PC-3 (cell line): Measurements from ENCODE around the gene DCAF5. TPM values are rescaled to one million over a fixed set of nuclear protein-coding genes. Genes with fewer than 3 reads are reported as not detected.

ENCODE experiments used
- ATAC-seq: fragments of 200-7000 bp; cut with Tn5 transposase; 2 replicates; pipeline ENCODE4 v1.9.1; 2020; ENCODE audit warnings: mild to moderate bottlenecking, moderate library complexity
- BruUV-seq: library from RNA; stranded (reverse); fragments of 400-500 nt; replicated peaks from 2 replicates; lab custom pipeline; 2021; lab: Mats Ljungman, UMichigan
- CTCF ChIA-PET: fragments of 300-600 bp; sonication (Branson Sonifier 250); formaldehyde crosslinking; loops from one replicate; lab custom pipeline; 2022; ENCODE audit warnings: antibody characterized with exemption; lab: Charles Lee
- POLR2A ChIA-PET: fragments of 300-600 bp; sonication (Branson Sonifier 250); formaldehyde crosslinking; loops from one replicate; lab custom pipeline; 2022; ENCODE audit warnings: antibody characterized with exemption; ENCODE audit not compliant: unreplicated experiment; lab: Charles Lee
- DNase-seq: peaks from one replicate; pipeline ENCODE4 v3.0.0-alpha.2; 2015
- H2AFZ ChIP-seq: fragments of 300-600 bp; sonication (generic); 2 replicates; pipeline ENCODE4 v1.6.0; 2016; ENCODE audit warnings: antibody characterized with exemption, low read length
- H3F3A ChIP-seq: fragments of 300-600 bp; sonication (generic); one replicate; pipeline ENCODE4 v1.6.0; 2017; ENCODE audit warnings: antibody characterized with exemption, low read length, control low read depth, mild to moderate bottlenecking; ENCODE audit not compliant: unreplicated experiment
- H3K27ac ChIP-seq: fragments of 300-600 bp; sonication (generic); 2 replicates; pipeline ENCODE4 v1.5.1; 2016; ENCODE audit warnings: mild to moderate bottlenecking, low read length
- H3K27me3 ChIP-seq: fragments of 300-600 bp; sonication (generic); 2 replicates; pipeline ENCODE4 v1.6.1; 2016; ENCODE audit warnings: low read length, mixed read lengths
- H3K36me3 ChIP-seq: fragments of 300-600 bp; sonication (generic); 2 replicates; pipeline ENCODE4 v1.6.1; 2016; ENCODE audit warnings: low read depth, mixed run types, low read length, mixed read lengths
- H3K4me1 ChIP-seq: fragments of 300-600 bp; sonication (generic); 2 replicates; pipeline ENCODE4 v1.5.1; 2016; ENCODE audit warnings: low read length; ENCODE audit not compliant: insufficient read depth
- H3K4me2 ChIP-seq: fragments of 300-600 bp; sonication (generic); 2 replicates; pipeline ENCODE4 v1.6.0; 2016; ENCODE audit warnings: low read length
- H3K4me3 ChIP-seq: fragments of 300-600 bp; sonication (generic); 2 replicates; pipeline ENCODE4 v1.5.1; 2016; ENCODE audit warnings: mild to moderate bottlenecking, low read length, mixed read lengths
- H3K79me2 ChIP-seq: fragments of 300-600 bp; sonication (generic); 2 replicates; pipeline ENCODE4 v1.6.1; 2017; ENCODE audit warnings: low read length, mixed read lengths
- H3K9ac ChIP-seq: fragments of 300-600 bp; sonication (generic); 2 replicates; pipeline ENCODE4 v1.6.0; 2016; ENCODE audit warnings: mild to moderate bottlenecking, low read length
- H3K9me2 ChIP-seq: fragments of 300-600 bp; sonication (generic); replicated peaks from 2 replicates; pipeline ENCODE4 v1.6.1; 2016; ENCODE audit warnings: mixed run types, low read length, mixed read lengths
- H3K9me3 ChIP-seq: fragments of 300-600 bp; sonication (generic); 2 replicates; pipeline ENCODE4 v1.6.1; 2016; ENCODE audit warnings: low read length, mixed read lengths
- H4K20me1 ChIP-seq: fragments of 300-600 bp; sonication (generic); 2 replicates; pipeline ENCODE4 v1.6.1; 2016; ENCODE audit warnings: low read length, mixed read lengths
- EZH2 ChIP-seq: fragments of 300-600 bp; sonication (generic); IDR thresholded peaks from one replicate; pipeline ENCODE4 v1.6.1; 2017; ENCODE audit warnings: antibody characterized with exemption, mild to moderate bottlenecking, low read length; ENCODE audit not compliant: unreplicated experiment
- EZH2phosphoT487 ChIP-seq: fragments of 300-600 bp; sonication (generic); IDR thresholded peaks from 2 replicates; pipeline ENCODE4 v1.6.1; 2018; ENCODE audit warnings: mild to moderate bottlenecking, antibody characterized with exemption, low read length, borderline replicate concordance
- intact Hi-C: fragments of 100-400 bp; cut with micrococcal nuclease; formaldehyde crosslinking; loops from 2 replicates; pipeline ENCODE4 v1.9.0; 2023
- total RNA-seq: library from RNA; depleted of rRNA; stranded (reverse); fragments of >200 nt; gene quantifications from 2 replicates; pipeline ENCODE4 v1.2.3, GENCODE V29; 2014
- TF ChIP-seq, protein P1 (sequence below): fragments of 300-600 bp; sonication (generic); conservative IDR thresholded peaks from 2 replicates; pipeline ENCODE4 v1.5.1; 2017; ENCODE audit warnings: antibody characterized with exemption, low read depth, mild to moderate bottlenecking, low read length

The DCAF5 gene
- total RNA-seq, 1 experiment from 2014 or later = 17.5 TPM

DNA sequence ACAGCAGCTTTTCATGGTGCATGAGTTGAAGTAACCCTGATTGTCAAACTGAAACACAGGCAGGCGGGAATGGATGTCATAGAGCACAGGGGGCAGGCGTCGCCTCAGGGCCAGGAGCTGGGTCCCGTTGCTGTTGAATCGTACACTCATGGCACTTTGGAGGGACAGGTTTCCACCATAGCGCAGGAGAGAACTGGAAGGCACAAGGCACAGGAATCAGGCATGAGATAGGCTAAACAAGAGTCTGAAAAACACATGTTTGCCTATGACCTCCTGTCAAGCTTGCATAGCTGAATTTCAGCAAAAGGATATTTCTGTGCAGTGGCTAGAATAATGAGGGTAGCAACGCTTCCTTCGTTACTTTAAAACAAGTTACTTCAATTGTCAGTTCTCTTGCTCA lies 61.2 kb downstream of the DCAF5 start:
- Histone ChIP-seq H3K9me3 (no peaks in the 10 kb centered on the region), H4K20me1 (no peaks in the 10 kb centered on the region), H3K4me3 (no peak overlapping the region), H3K9ac (no peak overlapping the region), H3K4me2 (no peak overlapping the region), H3K27ac (no peak overlapping the region), H2AFZ (no peak overlapping the region), H3K27me3 (no peaks in the 10 kb centered on the region), H3K9me2 (no peaks in the 10 kb centered on the region), H3K4me1 (peaks cover 12% of the 10 kb centered on the region), H3F3A (no peaks in the 10 kb centered on the region), H3K36me3 (peaks cover 25% of the 10 kb centered on the region), H3K79me2 (no peaks in the 10 kb centered on the region)
- TF ChIP-seq, protein P1, sequence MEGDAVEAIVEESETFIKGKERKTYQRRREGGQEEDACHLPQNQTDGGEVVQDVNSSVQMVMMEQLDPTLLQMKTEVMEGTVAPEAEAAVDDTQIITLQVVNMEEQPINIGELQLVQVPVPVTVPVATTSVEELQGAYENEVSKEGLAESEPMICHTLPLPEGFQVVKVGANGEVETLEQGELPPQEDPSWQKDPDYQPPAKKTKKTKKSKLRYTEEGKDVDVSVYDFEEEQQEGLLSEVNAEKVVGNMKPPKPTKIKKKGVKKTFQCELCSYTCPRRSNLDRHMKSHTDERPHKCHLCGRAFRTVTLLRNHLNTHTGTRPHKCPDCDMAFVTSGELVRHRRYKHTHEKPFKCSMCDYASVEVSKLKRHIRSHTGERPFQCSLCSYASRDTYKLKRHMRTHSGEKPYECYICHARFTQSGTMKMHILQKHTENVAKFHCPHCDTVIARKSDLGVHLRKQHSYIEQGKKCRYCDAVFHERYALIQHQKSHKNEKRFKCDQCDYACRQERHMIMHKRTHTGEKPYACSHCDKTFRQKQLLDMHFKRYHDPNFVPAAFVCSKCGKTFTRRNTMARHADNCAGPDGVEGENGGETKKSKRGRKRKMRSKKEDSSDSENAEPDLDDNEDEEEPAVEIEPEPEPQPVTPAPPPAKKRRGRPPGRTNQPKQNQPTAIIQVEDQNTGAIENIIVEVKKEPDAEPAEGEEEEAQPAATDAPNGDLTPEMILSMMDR = no peak
- TF ChIP-seq EZH2phosphoT487 = no peak
- no peak for TF ChIP-seq EZH2
- intact Hi-C loops = loop anchor here (2.0 to 5.0 kb wide), 2 partner anchors 15 to 84 kb away; no protein-coding TSS in a partner anchor
- ChIA-PET POLR2A (no interaction called here), CTCF (no interaction called here)
- no TSS peak for BruUV-seq
- DNase-seq (no peak), ATAC-seq (no peak)

DNA sequence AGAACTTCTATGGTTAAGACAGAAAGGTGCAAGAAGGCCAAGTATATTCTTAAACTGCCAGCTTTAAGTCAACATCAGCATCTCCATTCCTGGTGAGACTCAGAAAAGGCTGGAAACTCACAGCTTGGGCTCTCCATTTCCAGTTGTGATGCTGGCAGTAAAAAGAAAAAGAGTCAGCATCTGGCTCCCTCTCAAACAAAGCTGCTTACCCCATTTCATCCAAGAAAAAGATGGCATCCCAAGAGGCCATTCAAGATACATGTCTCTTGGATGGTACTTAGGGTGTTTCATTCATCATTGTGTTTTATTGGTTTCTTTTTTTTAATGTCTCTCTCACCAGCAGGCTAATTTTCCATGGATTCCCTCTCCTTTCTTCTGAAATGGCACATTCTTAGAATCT lies 61.9 kb downstream of the DCAF5 start:
- peaks cover 27% of the 10 kb centered on the region for H3K36me3 ChIP-seq
- no peak overlapping the region for H3K4me2 ChIP-seq
- ChIA-PET CTCF (interaction anchor here (0.8 to 1.2 kb wide), 4 partner anchors 111 to 180 kb away, joined by 4 to 7 read pairs (median 6); no protein-coding TSS in a partner anchor), POLR2A (no interaction called here)
- BruUV-seq = TSS peak; percentile 4
- no peak for DNase-seq
- TF ChIP-seq EZH2 (no peak), EZH2phosphoT487 (no peak)
- TF ChIP-seq, protein P1 = no peak
- no peaks in the 10 kb centered on the region for H3K27me3 ChIP-seq
- no peak overlapping the region for H3K9ac ChIP-seq
- H3K9me3 ChIP-seq = no peaks in the 10 kb centered on the region
- no peaks in the 10 kb centered on the region for H3K79me2 ChIP-seq
- H4K20me1 ChIP-seq = no peaks in the 10 kb centered on the region
- no peaks in the 10 kb centered on the region for H3K9me2 ChIP-seq
- no peak overlapping the region for H3K4me3 ChIP-seq
- no peak overlapping the region for H2AFZ ChIP-seq
- intact Hi-C loops = loop anchor here (2.0 to 5.0 kb wide), 2 partner anchors 16 to 84 kb away; no protein-coding TSS in a partner anchor
- H3K27ac ChIP-seq = no peak overlapping the region
- no peaks in the 10 kb centered on the region for H3F3A ChIP-seq
- H3K4me1 ChIP-seq = peaks cover 12% of the 10 kb centered on the region
- ATAC-seq = no peak

DNA sequence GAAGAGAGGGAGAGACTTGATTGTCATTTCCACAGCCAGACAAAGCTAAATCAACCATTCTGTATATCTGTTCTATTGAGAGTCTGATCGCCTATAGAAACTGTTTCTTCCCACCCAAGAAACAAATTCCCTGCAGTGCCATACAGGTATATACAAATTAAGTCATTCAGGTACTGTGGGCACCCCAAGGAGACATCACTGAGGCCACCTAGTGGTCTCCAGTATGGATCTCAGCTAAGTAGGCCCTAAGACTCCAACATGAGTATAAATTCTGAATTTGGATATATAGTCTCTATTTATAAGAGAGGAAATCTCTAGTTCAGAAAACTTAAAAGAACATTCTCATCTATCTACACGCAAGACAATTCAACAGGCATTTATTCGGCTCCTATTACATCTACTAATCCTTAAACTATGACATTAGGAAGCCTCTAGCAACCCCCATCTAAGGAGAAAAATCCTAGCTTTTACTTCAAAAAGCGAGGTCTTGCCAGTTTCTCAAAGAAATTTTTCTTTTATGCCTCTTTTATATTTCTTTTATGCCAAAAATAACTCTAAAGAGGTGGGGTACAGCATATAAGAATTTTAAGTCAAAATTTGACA lies 62.6 kb downstream of the DCAF5 start:
- POLR2A ChIA-PET = interaction anchor here (0.6 to 0.7 kb wide), 2 partner anchors 16 to 20 kb away, joined by 3 to 4 read pairs; no protein-coding TSS in a partner anchor

More for the DNA sequence above, 62.6 kb downstream of the DCAF5 start:
- ATAC-seq = peak; percentile 76
- intact Hi-C loops = loop anchor here (1.0 to 5.0 kb wide), 5 partner anchors 17 to 227 kb away; no protein-coding TSS in a partner anchor
- no peaks in the 10 kb centered on the region for H3K9me2 ChIP-seq
- H2AFZ ChIP-seq = no peak overlapping the region
- no peak overlapping the region for H3K4me2 ChIP-seq
- H4K20me1 ChIP-seq = no peaks in the 10 kb centered on the region
- H3F3A ChIP-seq = no peaks in the 10 kb centered on the region
- H3K4me1 ChIP-seq = peaks cover 12% of the 10 kb centered on the region
- BruUV-seq = no TSS peak
- H3K9ac ChIP-seq = no peak overlapping the region
- no peaks in the 10 kb centered on the region for H3K79me2 ChIP-seq
- no peaks in the 10 kb centered on the region for H3K9me3 ChIP-seq
- peak; percentile 82 for DNase-seq
- CTCF ChIA-PET = interaction anchor here (0.5 to 1.2 kb wide), 8 partner anchors 11 to 684 kb away, joined by 3 to 13 read pairs (median 5); no protein-coding TSS in a partner anchor
- TF ChIP-seq EZH2 = no peak
- TF ChIP-seq, protein P1 = peak; percentile 97
- peaks cover 27% of the 10 kb centered on the region for H3K36me3 ChIP-seq
- H3K4me3 ChIP-seq = no peak overlapping the region
- no peak overlapping the region for H3K27ac ChIP-seq
- H3K27me3 ChIP-seq = no peaks in the 10 kb centered on the region
